DND-41 (cell line): ENCODE results near the gene GALM.

ENCODE experiments used
- EZH2 ChIP-seq: IDR thresholded peaks from 3 replicates; pipeline ENCODE4 v1.6.1; 2012; ENCODE audit warnings: borderline replicate concordance, low read depth, mild to moderate bottlenecking, moderate library complexity, low read length, inconsistent platforms; ENCODE audit not compliant: severe bottlenecking
- TF ChIP-seq, protein P1 (sequence below): IDR thresholded peaks from 2 replicates; pipeline ENCODE4 v1.5.1; 2012; ENCODE audit warnings: borderline replicate concordance, low read length, moderate library complexity, mild to moderate bottlenecking; ENCODE audit not compliant: poor library complexity, severe bottlenecking; ENCODE audit errors: extremely low read depth

DNA sequence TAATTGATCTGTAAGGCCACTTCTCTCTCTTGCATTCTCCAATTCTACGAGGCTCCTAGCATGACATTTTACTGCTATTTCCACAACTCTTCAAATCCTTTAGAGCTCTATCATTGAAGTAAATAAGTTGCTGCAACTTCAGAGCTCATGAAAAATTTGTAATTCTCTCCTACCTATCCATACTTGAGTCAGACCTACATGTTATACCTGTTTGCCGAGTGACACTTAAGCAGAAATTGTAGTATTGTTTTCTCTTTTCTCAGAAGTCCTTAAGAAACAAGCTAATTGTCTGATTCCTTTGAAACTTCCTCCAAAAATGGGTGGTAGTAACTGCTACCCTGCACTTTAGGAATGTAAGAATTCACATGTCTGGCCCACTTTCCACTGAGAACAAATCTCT lies 26.1 kb downstream of the GALM start:
- TF ChIP-seq, protein P1, sequence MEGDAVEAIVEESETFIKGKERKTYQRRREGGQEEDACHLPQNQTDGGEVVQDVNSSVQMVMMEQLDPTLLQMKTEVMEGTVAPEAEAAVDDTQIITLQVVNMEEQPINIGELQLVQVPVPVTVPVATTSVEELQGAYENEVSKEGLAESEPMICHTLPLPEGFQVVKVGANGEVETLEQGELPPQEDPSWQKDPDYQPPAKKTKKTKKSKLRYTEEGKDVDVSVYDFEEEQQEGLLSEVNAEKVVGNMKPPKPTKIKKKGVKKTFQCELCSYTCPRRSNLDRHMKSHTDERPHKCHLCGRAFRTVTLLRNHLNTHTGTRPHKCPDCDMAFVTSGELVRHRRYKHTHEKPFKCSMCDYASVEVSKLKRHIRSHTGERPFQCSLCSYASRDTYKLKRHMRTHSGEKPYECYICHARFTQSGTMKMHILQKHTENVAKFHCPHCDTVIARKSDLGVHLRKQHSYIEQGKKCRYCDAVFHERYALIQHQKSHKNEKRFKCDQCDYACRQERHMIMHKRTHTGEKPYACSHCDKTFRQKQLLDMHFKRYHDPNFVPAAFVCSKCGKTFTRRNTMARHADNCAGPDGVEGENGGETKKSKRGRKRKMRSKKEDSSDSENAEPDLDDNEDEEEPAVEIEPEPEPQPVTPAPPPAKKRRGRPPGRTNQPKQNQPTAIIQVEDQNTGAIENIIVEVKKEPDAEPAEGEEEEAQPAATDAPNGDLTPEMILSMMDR, result no peak
- TF ChIP-seq EZH2, result no peak
